ENCODE measurements around the gene IRF7.

IRF7 gene

GRCh38 chr11:610146-610801 lies 5.5 kb downstream of the IRF7 start:
- no peak overlapping the region for H3K4me3 ChIP-seq (ENCODE audit: low read depth, low read length)
- no peak for TF ChIP-seq CTCF (IDR thresholded peaks at IDR 0.05; ENCODE audit: borderline replicate concordance, insufficient read depth, low read depth, low read length)

GRCh38 chr11:609341-609811 lies 6.4 kb downstream of the IRF7 start:
- H3K4me3 ChIP-seq (ENCODE audit: low read depth, low read length): no peak overlapping the region
- no peak for TF ChIP-seq CTCF (IDR thresholded peaks at IDR 0.05; ENCODE audit: borderline replicate concordance, insufficient read depth, low read depth, low read length)

- no peak for TF ChIP-seq CTCF (IDR thresholded peaks at IDR 0.05; ENCODE audit: borderline replicate concordance, insufficient read depth, low read depth, low read length)
- H3K4me3 ChIP-seq (ENCODE audit: low read depth, low read length): no peak overlapping the region
Observed at GRCh38 chr11:608791-609251, 6.9 kb downstream of the IRF7 start.

- no peak overlapping the region for H3K4me3 ChIP-seq (ENCODE audit: low read depth, low read length)
- no peak for TF ChIP-seq CTCF (IDR thresholded peaks at IDR 0.05; ENCODE audit: borderline replicate concordance, insufficient read depth, low read depth, low read length)
Observed at GRCh38 chr11:607971-608659, 7.6 kb downstream of the IRF7 start.

GRCh38 chr11:607020-607780 lies 8.6 kb downstream of the IRF7 start:
- no peak for TF ChIP-seq CTCF (IDR thresholded peaks at IDR 0.05; ENCODE audit: borderline replicate concordance, insufficient read depth, low read depth, low read length)
- no peak overlapping the region for H3K4me3 ChIP-seq (ENCODE audit: low read depth, low read length)

GRCh38 chr11:606245-606644 lies 9.5 kb downstream of the IRF7 start:
- no peak for TF ChIP-seq CTCF (IDR thresholded peaks at IDR 0.05; ENCODE audit: borderline replicate concordance, insufficient read depth, low read depth, low read length)
- no peak overlapping the region for H3K4me3 ChIP-seq (ENCODE audit: low read depth, low read length)

Data from GM12875 (cell line).